GDM1 (cell line): ENCODE measurements around the gene CACNA1I.
"Not testable (repeated sequence)": the region's sequence is repeated elsewhere in the genome, so short reads cannot be mapped to it uniquely, and the experiment has no call there.

Experiments used
- DNase-seq: peaks from one replicate; lab custom pipeline; 2025; lab: John Stamatoyannopoulos, UW

The CACNA1I gene

GRCh38 chr22:39570665-39571064, at the start of gene CACNA1I:
TSS of gene CACNA1I (plus strand) at chr22:39570753. CDS start at chr22:39570753, 0 bp downstream.
- DNase-seq = no peak

GRCh38 chr22:39521106-39521885, 49.3 kb upstream of the CACNA1I start:
- DNase-seq = not testable (repeated sequence)

GRCh38 chr22:39522091-39522490, 48.5 kb upstream of the CACNA1I start:
- DNase-seq = not testable (repeated sequence)

GRCh38 chr22:39522567-39523300, 47.8 kb upstream of the CACNA1I start:
- DNase-seq = no peak

GRCh38 chr22:39524089-39524752, 46.3 kb upstream of the CACNA1I start:
- DNase-seq = no peak

GRCh38 chr22:39524753-39525657, 45.5 kb upstream of the CACNA1I start:
- no peak for DNase-seq

- DNase-seq = no peak
Measured at GRCh38 chr22:39525658-39525975, 44.9 kb upstream of the CACNA1I start.

DNA sequence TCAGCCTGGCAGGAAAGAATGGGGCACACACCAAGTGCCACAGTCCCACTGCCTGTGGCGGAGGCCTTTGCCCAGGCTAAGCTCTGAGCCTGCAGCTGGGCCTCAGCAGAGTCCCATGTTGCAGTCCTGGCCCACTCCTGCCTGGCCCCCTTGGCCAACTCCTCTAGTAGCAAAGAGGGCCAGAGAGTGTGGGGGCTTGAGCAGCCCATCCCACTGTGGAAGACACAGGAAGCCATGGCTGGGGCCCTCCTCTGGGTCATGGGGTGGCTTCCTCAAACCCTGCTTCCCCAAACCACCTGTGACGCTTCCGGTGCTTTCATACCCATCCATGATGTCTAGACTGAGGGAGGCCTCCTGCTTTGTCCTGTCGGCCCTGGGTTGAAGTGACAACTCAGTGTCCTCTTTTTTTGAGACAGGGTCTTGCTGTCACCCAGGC, 43.8 kb upstream of the CACNA1I start:
- DNase-seq = peak; percentile 23

GRCh38 chr22:39527481-39527961, 43.0 kb upstream of the CACNA1I start:
- no peak for DNase-seq

GRCh38 chr22:39528080-39528661, 42.4 kb upstream of the CACNA1I start:
- DNase-seq = no peak

- DNase-seq = peak; percentile 81
Measured at GRCh38 chr22:39528681-39529486, 41.7 kb upstream of the CACNA1I start.

- DNase-seq = no peak
Measured at GRCh38 chr22:39529487-39529851, 41.1 kb upstream of the CACNA1I start.

GRCh38 chr22:39530116-39530515, 40.4 kb upstream of the CACNA1I start:
- DNase-seq = no peak

DNA sequence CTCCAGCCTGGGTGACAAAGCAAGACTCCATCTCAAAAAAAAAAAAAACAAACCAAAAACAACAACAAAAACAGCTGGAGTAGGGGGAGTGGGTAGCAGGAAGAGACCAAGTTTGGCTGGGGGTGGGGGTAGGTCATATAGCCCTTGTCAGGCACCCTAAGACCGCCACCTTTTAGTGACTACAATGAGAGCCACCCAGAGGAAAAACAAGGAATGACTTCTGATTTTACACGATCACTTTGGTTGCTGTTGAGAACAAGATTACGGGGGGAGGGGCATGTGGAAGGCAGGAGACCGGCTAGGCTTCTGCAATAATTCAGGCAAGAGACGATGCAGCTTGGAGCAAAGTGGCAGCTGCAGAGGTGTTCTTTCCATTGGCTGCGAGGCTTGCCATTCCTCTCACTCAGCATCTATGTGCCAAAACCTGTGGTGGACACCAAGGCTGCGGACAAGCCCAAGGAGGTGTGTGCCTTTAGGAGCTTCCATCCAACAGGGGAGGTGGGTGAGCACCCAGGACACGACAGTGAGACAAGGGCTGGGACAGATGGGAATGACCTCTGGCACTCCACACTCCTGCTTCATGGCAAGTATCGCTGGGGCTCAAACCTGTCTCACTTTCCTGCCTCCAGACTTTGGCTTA, 39.7 kb upstream of the CACNA1I start:
- no peak for DNase-seq

DNA sequence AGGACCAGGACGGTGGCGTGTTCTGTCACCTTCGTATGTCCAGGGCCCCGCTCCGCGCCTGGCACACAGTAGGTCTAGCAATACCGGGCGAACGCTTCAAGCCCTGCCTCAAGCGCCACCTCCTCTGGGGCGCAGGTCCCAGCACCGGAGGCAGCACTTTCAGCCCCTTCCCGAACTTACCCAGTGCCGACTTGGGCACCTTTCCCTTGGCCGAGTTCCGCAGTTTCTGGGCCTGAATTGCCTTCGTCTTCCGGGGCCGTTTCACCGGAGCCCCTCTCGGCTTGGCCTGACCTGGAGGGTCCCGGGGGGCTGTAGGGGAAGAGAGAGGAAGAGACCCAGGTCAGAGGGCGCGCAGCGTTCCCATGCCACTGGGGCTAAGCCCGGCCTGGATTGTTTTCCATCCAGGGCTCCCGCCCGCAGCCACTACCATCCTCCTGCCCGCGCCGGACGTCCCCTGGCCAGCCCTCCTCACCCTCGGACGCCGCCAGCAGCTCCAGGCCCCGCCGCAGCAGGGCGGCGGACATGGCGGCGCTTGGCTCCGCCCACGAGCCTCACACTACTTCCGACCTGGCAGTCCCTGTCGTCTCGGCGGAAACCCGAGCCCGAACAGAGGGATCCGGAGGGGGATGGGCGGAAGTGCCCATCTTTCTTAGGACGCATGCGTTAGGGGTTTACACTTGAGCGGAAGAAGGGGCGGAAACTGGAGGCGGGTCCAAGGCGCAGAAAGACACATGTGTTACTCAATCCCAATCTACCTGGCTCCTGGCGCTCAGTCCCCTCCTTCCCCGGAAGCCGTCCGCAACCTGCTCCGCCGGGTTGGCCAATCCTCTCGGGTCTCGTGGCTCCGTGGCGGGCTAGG, 38.1 kb upstream of the CACNA1I start, which contains the start of gene RPS19BP1:
Gene RPS19BP1 (minus strand): TSS at position 534 of the 859 bp plus-strand sequence. CDS start 10 bp downstream, at position 524.
- peak; percentile 100 for DNase-seq

DNA sequence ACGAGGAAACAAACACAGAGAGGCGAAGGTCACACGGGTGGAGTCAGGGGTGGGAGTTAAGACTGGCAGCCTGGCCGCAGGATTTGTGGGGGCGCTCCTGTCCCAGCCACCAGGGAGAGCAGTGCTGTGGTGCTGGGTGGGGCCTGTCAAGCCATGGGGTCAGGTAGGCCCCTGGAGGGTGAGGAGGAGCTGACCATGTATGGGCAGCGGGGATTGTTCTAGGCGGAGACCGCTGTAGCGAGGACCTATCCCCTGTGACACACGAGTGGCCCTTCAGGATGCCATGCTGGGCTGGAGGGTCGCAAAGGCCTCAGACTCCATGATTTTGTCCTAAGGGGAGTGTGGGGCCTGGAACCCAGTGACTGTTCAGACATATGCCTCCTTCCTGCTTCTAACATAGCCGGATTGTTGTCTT, 36.5 kb upstream of the CACNA1I start:
- no peak for DNase-seq

DNA sequence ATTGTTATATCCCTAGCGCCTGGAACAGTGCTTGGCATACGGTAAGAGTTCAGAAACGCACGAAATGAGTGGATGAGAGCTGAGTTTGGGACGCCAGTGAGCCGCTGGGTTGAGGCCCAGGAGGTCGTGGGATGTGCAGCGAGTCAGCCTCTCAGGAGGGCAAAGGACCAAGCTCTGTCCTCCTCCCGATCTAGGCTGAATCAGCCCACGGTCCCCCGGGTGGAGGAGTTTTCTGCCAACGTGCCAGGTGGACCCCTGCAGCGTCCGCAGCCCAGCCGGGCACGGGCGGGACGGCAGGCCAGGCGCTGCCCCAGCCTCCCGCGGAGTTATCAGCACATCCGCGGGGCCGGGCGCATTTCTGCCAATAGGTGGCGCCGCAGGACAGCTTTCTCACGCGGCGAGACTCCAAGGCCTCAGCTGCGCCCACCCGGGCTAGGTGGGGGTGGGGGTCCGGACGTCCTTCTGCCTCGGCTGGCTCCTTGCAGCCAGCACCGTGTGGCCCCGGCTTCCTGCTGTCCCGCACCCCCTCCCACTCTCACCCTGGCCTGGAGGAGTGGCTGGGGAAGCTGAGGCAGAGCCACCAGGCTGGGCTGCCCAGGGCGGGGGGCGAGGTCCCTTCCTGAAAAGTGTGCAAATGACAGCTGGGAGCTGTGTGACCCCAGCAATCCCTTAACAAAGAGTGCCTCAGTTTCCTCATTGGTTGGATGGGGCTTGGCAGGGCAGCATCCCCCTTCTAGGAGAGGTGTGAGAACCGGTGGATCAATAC, 35.8 kb upstream of the CACNA1I start:
- DNase-seq = peak; percentile 37

- no peak for DNase-seq
Measured at GRCh38 chr22:39535357-39535725, 35.2 kb upstream of the CACNA1I start.
